Duodenal mucosa (tissue), 2 donors: ENCODE data around the gene CCDC15.
"Not testable (repeated sequence)": the region's sequence is repeated elsewhere in the genome, so short reads cannot be mapped to it uniquely, and the experiment has no call there.

Experiments
- H3K27ac ChIP-seq: one replicate; pipeline ENCODE4 v1.7.0; 2013; ENCODE audit warnings: low read depth, low read length
- H3K27me3 ChIP-seq, 2 donors: one replicate each; pipeline ENCODE4 v1.7.0; 2013; ENCODE audit warnings: low read length in 2 of 2, control low read depth in 1 of 2; ENCODE audit not compliant: insufficient read depth in 2 of 2, control insufficient read depth in 1 of 2
- H3K36me3 ChIP-seq, 2 donors: one replicate each; pipeline ENCODE4 v1.7.0; 2013; ENCODE audit warnings: low read length in 2 of 2, control low read depth in 1 of 2; ENCODE audit not compliant: insufficient read depth in 2 of 2, control insufficient read depth in 1 of 2
- H3K4me1 ChIP-seq, 2 donors: one replicate each; pipeline ENCODE4 v1.7.0; 2013; ENCODE audit warnings: low read length in 2 of 2, control low read depth in 1 of 2; ENCODE audit not compliant: insufficient read depth in 2 of 2, control insufficient read depth in 1 of 2
- H3K4me3 ChIP-seq, 2 donors: one replicate each; pipeline ENCODE4 v1.7.0; 2013; ENCODE audit warnings: low read length in 2 of 2, low read depth in 1 of 2
- H3K9ac ChIP-seq, 2 donors: one replicate each; pipeline ENCODE4 v1.7.0; 2013; ENCODE audit warnings: low read length in 2 of 2, low read depth in 1 of 2
- H3K9me3 ChIP-seq, 2 donors: one replicate each; pipeline ENCODE4 v1.7.0; 2013; ENCODE audit warnings: low read length in 2 of 2, control low read depth in 1 of 2; ENCODE audit not compliant: control insufficient read depth in 1 of 2

The CCDC15 gene

DNA sequence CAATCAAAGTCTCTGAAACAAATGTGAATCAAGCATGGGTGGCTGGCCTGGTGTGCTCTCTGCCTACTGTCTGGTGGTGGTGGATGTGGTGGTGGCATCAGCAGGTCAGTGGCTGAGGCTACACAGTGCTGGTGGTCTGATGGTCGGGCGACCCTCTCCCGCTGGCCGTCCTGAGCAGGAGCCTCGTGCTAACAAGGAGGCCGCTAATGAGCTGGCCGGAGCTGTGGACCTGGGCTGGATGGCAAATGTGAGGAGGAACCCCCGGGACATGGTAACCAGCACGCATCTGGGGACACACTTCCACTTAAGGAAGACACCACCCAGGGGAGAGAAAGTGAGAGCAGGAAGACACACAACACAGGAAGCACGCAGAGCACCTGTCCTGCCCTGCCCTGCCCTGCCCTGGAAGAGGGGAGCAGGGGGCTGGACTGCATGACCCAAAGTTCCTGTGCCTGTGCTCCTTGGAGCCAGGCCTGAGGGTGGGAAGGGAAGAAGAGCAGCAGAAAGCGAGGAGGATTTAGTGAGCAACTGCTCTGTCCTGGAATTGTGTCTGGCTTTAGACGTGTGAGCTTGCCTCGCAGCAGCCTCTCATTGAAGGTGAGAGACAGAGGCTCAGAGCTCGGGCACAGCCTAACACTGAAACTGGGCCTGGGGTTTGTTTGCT is 132.8 kb downstream of the CCDC15 start:
- H3K27me3 ChIP-seq, result no peaks in the 10 kb centered on the region
- no peaks in the 10 kb centered on the region for H3K9me3 ChIP-seq
- no peak overlapping the region for H3K4me3 ChIP-seq
- no peak overlapping the region for H3K27ac ChIP-seq
- peaks cover 4 to 5% of the 10 kb centered on the region in 2 donors for H3K4me1 ChIP-seq
- peaks cover 0 to 8% of the 10 kb centered on the region in 2 donors for H3K36me3 ChIP-seq
- no peak overlapping the region for H3K9ac ChIP-seq

DNA sequence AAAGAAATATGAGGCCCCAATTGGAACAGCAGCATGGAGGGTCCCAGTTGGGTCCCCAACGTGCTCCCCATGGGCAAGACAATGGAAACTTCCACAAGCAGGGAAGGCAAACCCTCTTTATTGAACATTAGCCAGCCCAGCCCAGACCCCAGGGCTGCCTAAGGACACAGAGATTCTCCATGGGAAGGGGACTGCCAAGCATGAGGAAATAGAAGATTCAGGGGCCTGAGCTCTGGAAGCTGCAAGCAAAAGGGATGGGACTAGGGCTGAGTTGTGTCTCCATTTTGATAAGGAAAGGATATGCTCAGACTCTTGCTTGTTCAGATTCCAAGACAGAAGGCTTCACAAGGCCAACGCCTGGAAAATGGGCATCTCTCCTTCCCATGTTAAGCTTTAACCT is 134.1 kb downstream of the CCDC15 start:
- peaks cover 4 to 9% of the 10 kb centered on the region in 2 donors for H3K4me1 ChIP-seq
- H3K9ac ChIP-seq, result no peak overlapping the region
- no peaks in the 10 kb centered on the region for H3K27me3 ChIP-seq
- H3K27ac ChIP-seq, result no peak overlapping the region
- H3K4me3 ChIP-seq, result no peak overlapping the region
- peaks cover 0 to 8% of the 10 kb centered on the region in 2 donors for H3K36me3 ChIP-seq
- H3K9me3 ChIP-seq, result no peaks in the 10 kb centered on the region

DNA sequence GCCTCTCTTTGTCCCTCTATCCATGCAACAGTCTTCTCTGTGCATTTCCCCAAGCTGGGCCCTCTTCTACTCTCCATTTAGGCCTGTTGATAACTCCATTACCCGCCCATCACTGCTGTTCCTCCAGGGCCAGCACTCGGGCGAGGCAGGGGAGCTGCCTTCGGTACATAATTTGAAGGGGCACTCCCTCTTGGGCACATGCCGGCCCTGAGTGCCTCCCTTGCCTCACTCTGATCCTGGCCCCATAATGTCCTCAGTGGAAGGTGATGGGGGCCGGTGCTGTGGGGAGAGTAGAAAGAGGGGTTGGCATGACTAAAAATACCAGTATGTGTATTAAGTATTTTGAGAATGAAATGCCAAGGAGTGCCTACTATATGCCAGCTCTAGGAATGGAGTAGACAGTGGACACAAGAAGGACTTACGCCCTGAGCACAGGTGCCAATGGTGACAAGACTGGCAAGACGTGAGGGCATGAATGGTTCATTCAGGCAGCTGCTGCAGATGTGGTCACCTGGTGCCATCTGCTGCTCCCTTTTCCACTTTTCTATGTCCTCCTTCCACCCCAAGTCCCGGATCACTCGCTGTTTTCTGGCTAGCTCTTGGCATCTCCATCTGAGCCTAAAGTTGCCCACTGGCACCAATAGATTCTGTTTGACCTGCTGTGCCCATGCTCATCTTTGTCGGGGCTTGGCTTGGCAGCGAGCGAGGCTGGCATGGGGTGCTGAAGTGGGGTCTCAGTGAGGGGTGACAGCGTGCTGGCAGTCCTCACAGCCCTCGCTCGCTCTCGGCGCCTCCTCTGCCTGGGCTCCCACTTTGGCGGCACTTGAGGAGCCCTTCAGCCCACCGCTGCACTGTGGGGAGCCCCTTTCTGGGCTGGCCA is 134.8 kb downstream of the CCDC15 start:
- Histone ChIP-seq H3K4me1 (peaks cover 4 to 9% of the 10 kb centered on the region in 2 donors), H3K9ac (no peak overlapping the region)

DNA sequence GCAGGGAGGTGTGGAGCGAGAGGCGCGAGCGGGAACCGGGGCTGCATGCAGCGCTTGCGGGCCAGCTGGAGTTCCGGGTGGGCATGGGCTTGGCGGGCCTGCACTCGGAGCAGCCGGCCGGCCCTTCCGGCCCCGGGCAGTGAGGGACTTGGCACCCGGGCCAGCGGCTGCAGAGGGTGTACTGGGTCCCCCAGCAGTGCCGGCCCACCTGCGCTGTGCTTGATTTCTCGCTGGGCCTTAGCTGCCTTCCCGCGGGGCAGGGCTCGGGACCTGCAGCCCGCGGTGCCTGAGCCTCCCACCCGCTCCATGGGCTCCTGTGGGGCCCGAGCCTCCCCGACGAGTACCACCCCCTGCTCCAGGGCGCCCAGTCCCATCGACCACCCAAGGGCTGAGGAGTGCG is 135.5 kb downstream of the CCDC15 start:
- H3K27me3 ChIP-seq, H3K9ac ChIP-seq, H3K36me3 ChIP-seq, H3K4me1 ChIP-seq, H3K9me3 ChIP-seq, H3K4me3 ChIP-seq, H3K27ac ChIP-seq: not testable (repeated sequence)

More for the DNA sequence above, 134.8 kb downstream of the CCDC15 start:
- peaks cover 0 to 8% of the 10 kb centered on the region in 2 donors for H3K36me3 ChIP-seq
- H3K9me3 ChIP-seq, result no peaks in the 10 kb centered on the region
- no peak overlapping the region for H3K27ac ChIP-seq
- no peaks in the 10 kb centered on the region for H3K27me3 ChIP-seq
- H3K4me3 ChIP-seq, result no peak overlapping the region

DNA sequence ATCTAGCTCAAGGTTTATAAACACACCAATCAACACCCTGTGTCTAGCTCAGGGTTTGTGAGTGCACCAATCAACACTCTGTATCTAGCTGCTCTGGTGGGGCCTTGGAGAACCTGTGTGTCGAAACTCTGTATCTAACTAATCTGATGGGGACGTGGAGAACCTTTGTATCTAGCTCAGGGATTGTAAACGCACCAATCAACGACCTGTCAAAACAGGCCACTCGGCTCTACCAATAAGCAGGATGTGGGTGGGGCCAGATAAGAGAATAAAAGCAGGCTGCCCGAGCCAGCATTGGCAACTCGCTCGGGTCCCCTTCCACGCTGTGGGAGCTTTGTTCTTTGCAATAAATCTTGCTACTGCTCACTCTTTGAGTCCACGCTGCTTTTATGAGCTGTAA is 136.1 kb downstream of the CCDC15 start:
- not testable (repeated sequence) for H3K9ac ChIP-seq, H3K27me3 ChIP-seq, H3K27ac ChIP-seq, H3K4me1 ChIP-seq, H3K36me3 ChIP-seq, H3K4me3 ChIP-seq, H3K9me3 ChIP-seq

DNA sequence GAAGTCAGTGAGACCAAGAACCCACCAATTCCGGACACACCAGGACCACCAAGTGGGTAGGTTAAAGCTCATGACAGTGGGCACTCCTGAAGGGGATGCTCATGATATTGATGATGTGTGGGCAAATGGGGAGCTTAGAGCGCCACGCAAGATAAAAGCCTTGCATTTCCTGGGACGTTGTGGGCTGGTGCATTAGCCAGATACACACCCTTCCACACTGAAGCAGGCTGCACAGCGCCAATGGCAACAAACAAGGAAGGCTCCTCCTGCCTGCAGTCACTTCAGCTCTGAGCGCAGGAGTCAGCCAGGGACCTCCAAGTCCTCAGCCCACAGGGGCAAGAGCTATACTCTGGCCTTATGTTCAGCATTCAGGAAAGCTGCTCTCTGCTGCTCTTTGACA is 136.8 kb downstream of the CCDC15 start:
- Histone ChIP-seq H3K27ac (no peak overlapping the region), H3K27me3 (no peaks in the 10 kb centered on the region), H3K9me3 (no peaks in the 10 kb centered on the region), H3K4me1 (peaks cover 4 to 9% of the 10 kb centered on the region in 2 donors), H3K9ac (no peak overlapping the region), H3K4me3 (no peak overlapping the region), H3K36me3 (no peaks in the 10 kb centered on the region)
